GM10248 (cell line): Measurements from ENCODE around the gene DIP2C.

ENCODE experiments used
- CTCF ChIA-PET: fragments of 300-600 bp; sonication (Branson Sonifier 250); formaldehyde crosslinking; extraction: SDS; loops from one replicate; lab custom pipeline; 2021; ENCODE audit warnings: antibody characterized with exemption; lab: Yijun Ruan, JAX
- POLR2A ChIA-PET: fragments of 350-650 bp; sonication (Branson Sonifier 250); formaldehyde crosslinking; extraction: SDS; loops from one replicate; lab custom pipeline; 2020; ENCODE audit warnings: antibody characterized with exemption; lab: Yijun Ruan, JAX
- DNase-seq: peaks from one replicate; pipeline ENCODE4 v3.0.0; 2012; ENCODE audit errors: extremely low spot score
- CTCF ChIP-seq: IDR thresholded peaks from 2 replicates; pipeline ENCODE4 v1.5.1; 2012; ENCODE audit warnings: mild to moderate bottlenecking, low read depth; ENCODE audit errors: extremely low read depth, missing control alignments, control extremely low read depth

Gene DIP2C

GRCh38 chr10:727162-727790 is 37.8 kb upstream of the DIP2C start:
- DNase-seq = no peak
- POLR2A ChIA-PET = no interaction called here
- TF ChIP-seq CTCF = no peak
- CTCF ChIA-PET = no interaction called here

- TF ChIP-seq CTCF = no peak
- DNase-seq = no peak
- POLR2A ChIA-PET = no interaction called here
- CTCF ChIA-PET = no interaction called here
These were observed 36.3 kb upstream of the DIP2C start for GRCh38 chr10:725786-726185.

GRCh38 chr10:725302-725701 is 35.8 kb upstream of the DIP2C start:
- POLR2A ChIA-PET = no interaction called here
- no peak for DNase-seq
- no peak for TF ChIP-seq CTCF
- CTCF ChIA-PET = no interaction called here

GRCh38 chr10:723973-724372 is 34.5 kb upstream of the DIP2C start:
- POLR2A ChIA-PET = no interaction called here
- CTCF ChIA-PET = no interaction called here
- no peak for TF ChIP-seq CTCF

GRCh38 chr10:722281-723060 is 33.0 kb upstream of the DIP2C start:
- DNase-seq = no peak
- no peak for TF ChIP-seq CTCF
- CTCF ChIA-PET = no interaction called here
- POLR2A ChIA-PET = no interaction called here

More at GRCh38 chr10:723973-724372, 34.5 kb upstream of the DIP2C start:
- DNase-seq = no peak

GRCh38 chr10:718143-718700 is 28.8 kb upstream of the DIP2C start:
- CTCF ChIA-PET = no interaction called here
- POLR2A ChIA-PET = no interaction called here
- no peak for DNase-seq
- TF ChIP-seq CTCF = no peak
